GM19099 (cell line): ENCODE data around the gene ZNF205.

Experiments
- POLR2A ChIP-seq: IDR thresholded peaks from 3 replicates; pipeline ENCODE4 v1.6.1; 2011; ENCODE audit warnings: low read depth; ENCODE audit not compliant: insufficient read length; ENCODE audit errors: extremely low read depth

ZNF205 gene

DNA sequence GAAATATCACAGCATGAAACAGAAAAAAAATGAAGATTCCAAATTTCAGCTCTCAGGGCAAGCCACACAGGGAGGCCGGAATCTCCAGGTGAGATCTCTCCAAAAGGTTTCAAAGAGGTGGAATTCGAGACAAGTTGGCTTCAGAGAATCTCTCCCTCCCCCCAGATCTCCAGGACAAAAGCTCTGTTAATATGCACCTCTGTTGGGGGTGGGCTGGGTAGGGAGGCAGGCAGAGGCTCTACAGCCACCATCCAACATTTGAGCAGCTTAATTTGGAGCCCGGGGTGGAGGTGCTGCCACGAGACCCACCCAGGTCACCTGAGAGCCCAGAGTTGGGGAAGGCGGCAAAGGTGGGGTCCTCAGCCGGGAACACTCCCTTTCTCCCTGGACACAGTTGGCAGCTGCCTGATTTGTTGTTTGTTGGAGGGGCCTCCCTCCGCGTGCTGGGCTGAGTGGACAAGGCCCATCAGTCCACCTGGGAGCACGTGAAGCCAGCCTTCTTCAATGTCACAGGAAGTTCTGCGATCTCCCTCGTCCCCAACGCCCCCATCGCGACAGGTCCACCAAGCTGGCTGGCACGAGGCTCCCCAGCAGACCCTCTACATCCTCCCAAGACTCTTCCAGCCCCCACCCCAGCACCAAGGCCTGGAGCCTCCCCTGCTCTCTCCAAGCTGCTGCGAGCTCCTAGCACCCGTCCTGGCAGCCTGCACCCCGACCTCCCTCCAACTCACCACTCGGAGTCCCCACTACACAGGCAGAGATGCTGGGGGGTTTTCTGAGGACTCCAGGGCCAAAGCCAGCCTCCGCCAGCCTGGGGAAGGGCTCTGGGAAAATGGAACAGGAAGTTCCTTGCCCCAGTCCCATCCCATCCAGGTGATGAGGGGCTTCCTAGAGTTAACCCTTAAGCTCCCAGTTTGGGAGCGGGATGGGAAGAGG lies 13.7 kb upstream of the ZNF205 start, which contains the start of gene ZSCAN10:
TSS of gene ZSCAN10 (minus strand) at position 836 of the 936 bp plus-strand sequence. CDS start 6,357 bp downstream, outside the sequence.
- no peak for TF ChIP-seq POLR2A

DNA sequence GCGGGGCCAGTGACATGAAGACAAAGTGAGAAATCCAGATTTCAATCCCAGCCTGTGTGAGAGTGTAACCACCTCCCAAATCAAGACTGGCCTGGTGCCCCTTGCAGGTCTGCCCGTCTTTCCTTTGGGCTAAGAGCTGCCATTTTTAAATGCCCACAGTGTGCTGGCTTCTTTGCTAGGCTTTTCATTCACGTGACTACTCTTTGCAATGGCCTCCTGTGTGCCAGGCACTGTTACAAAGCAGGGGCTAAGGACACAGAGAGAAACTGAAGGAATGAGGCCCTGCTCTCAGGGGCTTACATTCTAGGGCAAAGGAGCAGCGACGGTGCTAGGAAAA lies 13.0 kb upstream of the ZNF205 start:
- TF ChIP-seq POLR2A = no peak

DNA sequence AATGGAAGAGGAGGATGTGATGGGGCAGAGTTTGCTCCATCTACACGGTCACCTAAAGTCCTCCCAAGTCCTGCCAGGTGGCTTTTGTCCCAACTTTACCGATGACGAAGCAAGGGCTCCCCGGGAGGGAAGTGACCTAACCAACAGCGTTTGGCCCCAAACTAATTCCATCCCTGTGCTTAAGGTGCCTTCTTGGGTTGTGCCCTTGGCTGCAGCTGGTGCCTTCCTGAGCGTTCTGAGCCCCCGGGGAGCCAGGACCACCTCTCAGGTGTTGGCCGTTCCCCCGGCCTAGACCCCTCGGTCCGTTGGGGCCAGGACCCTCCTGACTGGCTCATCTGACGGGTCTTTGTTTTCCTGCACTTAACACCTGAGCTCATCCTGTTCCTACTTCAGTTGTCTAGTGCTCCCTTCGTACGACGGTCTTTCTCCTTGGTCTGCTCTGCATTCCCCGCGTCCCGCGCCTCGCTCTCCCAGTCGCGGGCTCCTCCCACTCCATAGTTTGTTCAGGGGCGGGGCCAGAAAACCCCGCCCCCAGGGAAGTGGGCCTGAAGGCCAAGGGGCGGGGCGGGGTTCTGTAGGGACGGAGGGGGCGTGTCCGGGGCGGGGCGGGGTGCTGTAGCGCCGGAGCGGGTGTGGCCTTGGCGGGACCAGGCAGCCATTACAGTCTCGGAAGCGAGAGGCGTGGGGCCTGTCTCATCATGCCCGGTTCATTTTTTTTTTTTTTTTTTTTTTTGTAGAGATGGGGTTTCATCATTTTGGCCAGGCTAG lies 12.5 kb upstream of the ZNF205 start:
- peak; percentile 30 for TF ChIP-seq POLR2A

DNA sequence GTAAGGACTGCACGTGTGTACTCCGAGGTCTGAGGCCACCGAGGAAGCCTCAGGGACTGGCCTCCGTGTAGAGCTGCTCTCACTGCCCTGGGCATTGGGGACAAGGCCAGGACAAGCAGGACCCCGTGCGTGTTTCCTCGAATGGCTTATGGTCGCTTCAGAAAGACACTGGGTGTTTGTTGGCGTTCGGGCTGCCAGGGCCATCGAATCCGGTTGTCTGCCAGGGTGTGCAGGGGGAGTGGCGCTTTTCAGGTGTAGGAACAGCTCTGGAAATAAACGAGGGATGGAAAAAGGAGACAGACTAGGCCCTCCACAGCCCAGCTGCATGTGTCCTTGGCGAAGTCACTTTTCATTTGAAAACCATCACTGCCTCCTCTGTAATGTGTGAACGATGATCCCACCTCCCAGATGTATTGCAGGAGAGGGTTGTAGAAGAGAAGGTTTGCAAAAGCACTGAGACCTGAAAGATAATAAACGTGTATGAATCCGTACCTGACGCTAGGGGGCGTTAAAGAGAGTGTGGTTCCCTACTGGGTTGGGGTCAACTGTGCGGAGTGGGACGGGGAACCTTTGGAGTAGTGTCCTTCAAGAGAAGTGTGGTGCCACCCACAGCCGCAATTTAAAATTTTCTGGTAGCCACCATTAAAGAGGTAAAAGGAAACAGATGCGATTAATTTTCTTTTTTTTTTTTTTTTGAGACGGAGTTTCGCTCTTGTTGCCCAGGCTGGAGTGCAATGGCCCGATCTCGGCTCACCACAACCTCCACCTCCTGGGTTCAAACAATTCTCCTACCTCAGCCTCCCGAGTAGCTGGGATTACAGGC lies 11.2 kb upstream of the ZNF205 start:
- no peak for TF ChIP-seq POLR2A

DNA sequence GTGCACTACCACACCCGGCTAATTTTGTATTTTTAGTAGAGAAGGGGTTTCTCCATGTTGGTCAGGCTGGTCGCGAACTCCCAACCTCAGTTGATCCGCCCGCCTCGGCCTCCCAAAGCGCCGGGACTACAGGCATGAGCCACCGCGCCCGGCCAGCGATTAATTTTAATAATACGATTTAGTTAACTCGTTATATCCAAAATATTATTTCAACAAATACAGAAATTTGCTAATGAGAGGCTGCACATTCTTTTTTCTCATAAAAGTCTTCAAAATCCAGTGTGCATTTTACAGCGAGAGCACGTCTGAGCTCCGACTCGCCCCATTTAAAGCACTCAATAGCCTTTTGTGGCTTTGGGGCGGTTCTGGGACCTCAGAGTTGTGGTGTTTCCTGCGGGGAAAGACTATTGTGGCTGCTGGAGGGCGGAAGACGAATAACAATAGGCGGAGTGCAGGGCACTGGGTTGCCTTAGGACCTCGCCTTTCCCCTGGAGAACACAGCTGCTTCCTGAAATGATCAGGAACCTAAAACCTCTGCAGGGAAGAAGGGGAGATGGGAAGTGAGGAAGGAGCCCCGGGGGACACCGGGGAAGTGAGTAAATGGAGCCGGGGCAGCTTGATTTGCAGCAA lies 10.4 kb upstream of the ZNF205 start:
- no peak for TF ChIP-seq POLR2A

DNA sequence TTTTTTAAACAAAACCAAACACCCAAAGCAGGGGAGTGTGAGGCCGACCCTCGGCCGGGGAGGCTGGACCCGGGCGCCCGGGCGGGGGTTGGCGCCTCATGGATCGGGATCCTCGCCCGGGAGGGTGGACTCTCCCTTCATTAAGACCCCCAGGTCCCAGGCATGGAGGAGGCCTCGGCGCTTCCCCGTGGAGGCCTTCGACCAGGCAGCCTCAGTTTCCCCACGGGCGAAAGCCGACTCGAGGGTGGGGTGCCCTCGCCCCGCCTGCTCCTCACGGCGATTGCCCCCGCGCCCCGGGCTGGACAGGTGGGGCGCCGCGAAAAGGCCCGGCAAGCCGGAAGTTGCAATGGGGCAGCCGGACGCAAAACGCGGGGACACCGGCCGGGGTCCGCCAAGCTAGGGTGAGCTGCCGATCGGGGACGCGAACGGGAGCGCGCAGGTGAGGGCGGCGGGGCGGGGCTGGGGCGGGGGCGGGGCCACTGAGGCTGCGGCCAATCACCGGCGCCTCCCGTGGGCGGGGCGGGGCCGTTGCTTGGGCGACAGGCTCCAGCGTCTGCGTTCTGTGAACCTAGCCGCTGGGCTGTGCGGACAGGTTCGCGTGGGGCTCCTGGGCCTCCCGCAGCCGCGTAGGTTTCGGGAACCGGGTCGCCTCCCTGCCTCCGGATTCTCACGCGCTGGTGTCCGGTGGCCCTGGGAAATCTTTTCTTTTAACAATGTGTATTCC lies 6.0 kb upstream of the ZNF205 start:
- TF ChIP-seq POLR2A = peak; percentile 85

DNA sequence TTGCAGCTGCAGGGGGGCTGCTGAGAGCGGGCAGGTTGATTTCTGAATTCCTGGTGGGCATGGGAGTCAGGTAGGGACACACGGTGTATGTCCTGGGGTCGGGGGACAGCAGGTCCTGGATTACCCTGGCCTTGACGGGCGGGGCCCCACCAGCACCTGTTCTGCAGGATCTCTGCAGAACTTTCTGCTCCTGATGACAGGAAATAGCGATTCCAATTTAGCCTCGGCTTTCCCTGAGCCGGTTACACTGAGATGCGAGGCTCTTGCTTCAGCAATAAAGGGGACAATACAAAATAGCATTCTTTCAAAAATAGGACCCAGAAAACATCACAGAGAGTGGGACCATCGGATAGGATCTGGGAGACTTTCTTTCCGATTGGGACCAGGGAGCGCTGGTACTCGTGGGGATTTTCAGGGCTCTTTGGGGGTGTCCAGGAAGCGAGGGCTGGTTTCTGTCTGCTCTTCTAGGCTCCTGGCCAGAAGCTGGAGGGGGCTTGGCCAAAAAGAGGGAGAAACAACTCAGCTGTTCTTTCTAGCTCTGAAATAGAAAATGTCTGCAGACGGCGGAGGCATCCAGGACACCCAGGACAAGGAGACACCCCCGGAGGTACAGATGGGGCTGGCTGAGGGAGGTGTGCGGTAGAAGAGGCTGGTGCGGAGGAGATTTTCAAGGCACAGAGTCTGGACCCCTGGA lies 642 bp downstream of the ZNF205 start:
- no peak for TF ChIP-seq POLR2A

DNA sequence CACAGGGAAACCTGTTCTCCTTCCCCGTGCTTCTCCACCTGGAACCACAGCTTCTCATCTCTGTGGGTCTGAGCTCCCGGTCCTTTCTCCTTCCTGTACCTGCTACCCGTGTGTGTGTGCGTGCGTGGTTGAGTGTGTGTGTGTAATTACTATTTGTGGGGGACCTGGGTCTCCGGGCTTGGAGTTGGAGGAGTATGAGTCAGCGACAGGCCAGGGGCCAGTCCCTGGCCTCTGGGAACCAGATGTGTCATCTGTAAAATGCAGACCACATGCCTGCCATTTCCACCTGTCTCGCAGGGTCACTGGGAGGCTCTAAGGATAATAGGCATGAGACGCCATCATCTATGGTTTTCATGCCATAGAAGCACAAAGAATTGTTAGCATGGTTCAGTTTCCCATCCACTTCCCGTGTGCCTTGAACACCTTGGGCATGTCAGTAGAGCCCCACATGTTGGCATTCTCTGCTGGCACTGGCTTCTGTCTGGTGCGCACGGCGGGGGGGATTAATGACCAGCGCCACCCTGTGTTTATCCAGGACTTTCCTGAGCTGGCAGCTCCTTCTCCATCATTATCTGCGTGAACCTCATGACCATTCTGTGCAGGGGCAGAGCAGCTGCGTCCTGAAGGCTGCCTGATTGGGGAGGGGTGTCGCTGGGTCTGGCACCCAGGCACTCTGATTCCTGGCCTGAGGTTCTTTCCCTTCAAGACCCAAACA lies 1.5 kb downstream of the ZNF205 start:
- no peak for TF ChIP-seq POLR2A

DNA sequence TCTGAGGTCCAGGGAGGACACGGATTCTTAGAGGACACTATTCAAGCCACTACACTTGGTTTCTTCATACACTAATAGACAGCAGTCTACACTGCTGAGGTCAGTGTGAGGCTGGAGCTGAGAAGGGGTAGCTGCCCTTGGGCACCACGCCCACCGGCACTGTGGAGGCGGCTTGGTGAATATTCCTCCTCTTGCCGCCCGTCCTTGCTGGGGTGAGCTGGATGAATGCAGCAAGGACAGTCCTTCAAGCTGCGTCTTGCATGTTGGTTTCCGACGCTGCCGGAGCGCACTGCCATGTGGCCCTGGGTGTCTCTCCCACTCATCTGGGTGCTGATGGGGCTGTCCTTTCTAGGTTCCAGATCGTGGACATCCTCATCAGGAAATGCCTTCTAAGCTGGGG lies 2.6 kb downstream of the ZNF205 start:
- TF ChIP-seq POLR2A = no peak

DNA sequence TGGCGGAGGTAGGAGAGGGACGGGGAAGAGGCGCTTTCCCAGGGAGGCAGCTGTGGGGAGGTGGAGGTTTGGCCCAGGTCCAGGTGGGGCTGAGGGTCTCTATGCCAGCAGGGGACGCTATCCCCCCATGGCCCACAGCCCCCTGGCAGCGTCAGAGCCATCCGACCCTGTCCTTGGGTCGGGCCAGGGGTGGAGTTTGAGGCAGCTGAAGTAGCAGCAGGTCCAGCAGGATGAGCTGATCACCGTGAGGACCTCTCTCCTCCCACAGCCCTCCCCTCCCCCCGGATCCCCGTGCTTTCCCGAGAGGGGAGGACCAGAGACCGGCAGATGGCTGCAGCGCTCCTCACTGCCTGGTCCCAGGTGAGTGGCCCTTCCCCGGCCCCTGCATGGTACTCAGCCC lies 3.2 kb downstream of the ZNF205 start:
- TF ChIP-seq POLR2A = no peak

DNA sequence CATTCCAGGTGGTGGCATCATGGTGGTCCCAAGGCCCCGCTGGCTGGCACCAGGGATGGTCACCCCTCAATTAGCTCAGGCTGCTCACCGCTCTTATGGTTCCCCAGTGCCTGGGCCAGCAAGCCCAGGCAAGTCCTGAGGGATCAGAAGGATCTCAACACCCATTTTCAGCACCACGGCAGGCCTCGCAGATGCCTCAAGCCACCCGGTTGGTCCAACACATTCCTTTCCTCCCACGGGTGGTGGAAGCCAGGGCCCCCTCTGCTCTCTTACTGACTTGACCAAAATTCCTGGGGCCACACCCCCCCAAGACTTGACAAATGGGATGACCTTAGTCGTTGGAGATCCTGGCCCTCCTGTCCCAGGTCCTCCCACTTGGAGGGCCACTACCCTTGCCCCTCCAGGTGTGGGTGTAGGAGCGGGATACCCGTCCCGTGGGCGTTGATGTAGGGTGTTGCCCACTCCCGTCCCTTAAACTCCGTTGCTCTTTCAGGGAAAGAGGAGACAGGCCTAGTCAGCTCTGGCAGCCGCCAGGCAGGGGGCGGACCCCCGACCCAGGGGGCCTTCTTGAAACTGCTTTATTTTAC lies 5.9 kb downstream of the ZNF205 start:
- no peak for TF ChIP-seq POLR2A

DNA sequence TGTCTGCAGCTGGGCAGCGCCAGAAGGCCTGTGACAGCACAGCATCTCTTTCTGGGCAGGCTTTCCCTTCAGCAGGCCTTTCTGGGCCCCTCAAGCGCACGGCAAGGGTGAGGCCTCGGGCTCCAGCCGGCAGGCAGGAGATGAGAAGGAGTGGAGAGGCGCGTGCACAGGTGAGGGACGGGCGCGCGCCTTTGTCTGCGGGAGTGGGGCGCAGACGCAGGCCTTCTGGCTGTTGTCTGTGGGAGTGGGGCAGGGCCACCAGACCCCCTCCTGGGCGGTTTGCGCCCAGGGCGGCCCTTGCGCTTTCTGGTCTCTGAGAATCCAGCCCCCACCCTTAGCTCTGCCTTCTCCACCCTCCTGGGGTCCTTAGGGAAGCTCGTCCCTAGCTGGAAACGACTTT lies 6.5 kb downstream of the ZNF205 start:
- TF ChIP-seq POLR2A = no peak
